HG02678 (cell line): ENCODE results near the gene CPN2.

ENCODE experiments used
- ATAC-seq: cut with Tn5 transposase; IDR thresholded peaks from one replicate; pipeline ENCODE4 v1.9.1; 2021; ENCODE audit warnings: mild to moderate bottlenecking, moderate library complexity; ENCODE audit not compliant: unreplicated experiment

Gene CPN2

GRCh38 chr3:194382196-194382891 lies 31.2 kb upstream of the CPN2 start:
- ATAC-seq = no peak

DNA sequence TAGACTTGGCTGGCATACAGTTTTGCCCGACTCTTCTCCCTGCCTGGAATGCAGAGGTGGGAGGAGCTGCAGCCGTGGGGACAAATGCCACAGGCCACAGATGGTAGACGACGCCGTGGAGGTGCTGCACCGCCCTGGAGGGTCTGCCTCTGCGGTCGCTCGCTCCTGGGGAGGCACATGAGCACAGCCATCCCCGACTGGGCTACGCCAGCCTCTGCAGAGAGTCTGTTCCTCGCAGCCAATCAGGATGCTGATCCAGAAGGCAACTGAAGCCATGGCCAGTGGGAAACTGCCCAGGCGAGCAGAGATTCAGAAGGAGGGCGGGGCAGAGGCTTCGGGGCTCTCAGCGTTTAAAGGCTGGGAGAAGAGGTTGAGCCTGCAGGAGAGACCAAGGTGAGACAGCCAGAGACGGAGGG lies 30.3 kb upstream of the CPN2 start:
- ATAC-seq = no peak

GRCh38 chr3:194380326-194380725 lies 29.2 kb upstream of the CPN2 start:
- ATAC-seq = no peak

DNA sequence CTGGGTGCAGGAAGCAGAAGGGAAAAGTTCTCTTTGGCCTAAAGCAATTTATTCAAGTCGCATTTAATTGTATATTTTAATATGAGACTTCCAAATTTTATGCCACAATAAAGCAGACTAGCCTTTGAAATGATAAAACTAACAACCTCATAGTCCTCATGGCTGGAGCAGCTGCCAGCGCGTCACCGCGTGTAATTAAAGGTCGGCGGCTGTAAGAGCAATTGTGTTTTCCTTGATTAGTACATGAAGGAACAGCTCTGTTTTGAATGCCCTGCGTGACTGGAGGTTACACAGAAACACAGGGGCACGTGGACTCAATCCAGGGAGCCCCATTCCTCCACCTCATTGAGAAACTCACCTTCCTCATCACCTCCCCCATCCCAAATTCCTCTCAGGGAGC lies 28.5 kb upstream of the CPN2 start:
- ATAC-seq = no peak

DNA sequence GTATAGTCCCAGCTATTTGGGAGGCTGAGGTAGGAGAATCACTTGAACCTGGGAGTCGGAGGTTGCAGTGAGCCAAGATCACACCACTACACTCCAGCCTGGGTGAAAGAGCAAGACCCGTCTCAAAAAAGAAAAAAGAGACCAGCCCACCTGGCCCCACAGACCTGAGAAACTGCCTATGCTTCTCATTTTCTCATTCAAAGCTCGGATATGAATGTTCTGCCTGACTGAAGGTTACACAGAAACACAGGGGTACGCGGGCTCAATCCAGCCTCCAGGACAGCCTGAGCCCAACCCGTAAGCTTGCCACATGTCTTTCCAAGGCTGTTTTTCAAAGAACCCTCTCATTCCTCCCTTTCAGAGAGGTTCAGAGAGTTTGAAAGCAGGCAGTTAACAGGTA lies 28.1 kb upstream of the CPN2 start:
- ATAC-seq = no peak

- ATAC-seq = no peak
These were observed 26.6 kb upstream of the CPN2 start for GRCh38 chr3:194377708-194378107.

GRCh38 chr3:194376241-194376560 lies 25.1 kb upstream of the CPN2 start:
- ATAC-seq = no peak

DNA sequence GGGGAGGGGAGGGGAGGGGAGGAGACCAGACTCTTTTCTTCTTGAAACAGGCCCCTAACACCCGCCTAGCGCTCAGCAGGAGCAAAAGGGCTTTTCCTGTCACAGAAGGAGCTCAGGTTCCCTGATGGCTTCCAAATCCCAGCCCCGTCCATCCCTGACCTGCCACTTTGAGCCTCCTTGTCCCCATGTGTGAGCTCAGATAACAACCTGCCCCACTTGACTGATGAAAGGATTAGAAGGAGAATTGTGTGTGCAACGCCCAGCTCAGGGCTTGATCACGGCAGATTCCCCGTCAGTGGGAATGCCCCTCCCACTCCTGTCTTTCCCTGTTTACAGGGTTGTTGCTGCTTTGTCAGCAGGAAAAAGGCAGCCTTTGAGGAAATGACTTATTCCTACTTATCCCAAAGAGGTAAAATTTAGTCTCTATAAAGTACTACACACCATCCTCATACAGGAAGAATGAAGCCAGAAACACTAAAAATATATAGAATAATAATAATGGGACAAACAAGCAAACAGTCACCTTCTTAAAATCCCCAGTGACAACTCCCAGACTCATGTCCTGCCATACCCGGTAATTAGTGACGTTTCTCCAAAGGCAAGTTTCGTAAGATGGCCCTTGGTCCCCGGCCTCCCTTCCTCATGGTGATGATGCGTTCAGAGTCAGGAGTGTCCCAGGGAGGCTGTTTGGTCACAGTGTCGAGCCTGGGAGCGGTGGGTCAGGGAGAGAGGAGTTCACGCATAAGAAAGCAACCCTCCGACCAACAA lies 24.5 kb upstream of the CPN2 start:
- no peak for ATAC-seq

- no peak for ATAC-seq
These were observed 23.8 kb upstream of the CPN2 start for GRCh38 chr3:194374935-194375334.

DNA sequence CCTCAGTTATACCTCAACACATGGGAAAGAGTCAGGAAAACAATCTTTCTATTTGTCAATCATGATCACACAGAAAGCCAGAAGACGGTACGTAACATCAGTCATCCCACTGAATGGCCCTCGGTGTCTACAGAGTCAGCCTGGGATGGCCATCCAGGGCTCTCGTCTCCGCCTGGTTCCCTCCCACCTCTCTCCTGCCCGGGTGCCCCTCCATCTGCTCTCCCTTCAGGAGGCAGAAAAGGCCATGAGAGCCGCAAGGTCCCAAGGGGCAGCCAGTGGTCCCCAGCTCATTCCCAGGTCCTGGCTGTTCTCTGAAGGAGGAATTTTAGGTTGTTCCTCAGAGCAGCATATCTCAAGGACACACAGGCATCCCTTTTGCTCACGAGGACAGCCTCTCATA lies 22.8 kb upstream of the CPN2 start:
- no peak for ATAC-seq

GRCh38 chr3:194373028-194373427 lies 21.9 kb upstream of the CPN2 start:
- ATAC-seq = no peak

DNA sequence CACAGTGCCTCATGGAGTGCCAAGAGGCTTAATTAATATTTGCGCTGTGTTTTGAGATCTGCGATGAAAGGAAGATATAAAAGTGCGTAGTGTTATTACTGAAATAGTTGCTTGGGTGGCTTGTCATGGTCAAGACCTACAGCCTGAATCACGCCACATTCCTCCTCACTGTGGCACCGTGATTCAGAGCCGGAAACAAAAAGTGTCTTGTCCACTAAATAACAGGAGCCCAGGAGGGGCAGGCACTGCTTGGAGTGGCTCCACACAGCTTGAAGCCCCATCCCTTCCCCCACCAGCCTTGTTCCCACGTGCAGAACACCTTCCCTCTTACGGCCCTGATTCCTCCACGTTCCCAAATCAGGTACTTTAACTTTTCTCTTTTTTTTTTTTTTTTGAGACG lies 19.6 kb upstream of the CPN2 start:
- no peak for ATAC-seq

GRCh38 chr3:194369522-194370279 lies 18.6 kb upstream of the CPN2 start, which contains the start of gene LRRC15:
TSS of gene LRRC15 (minus strand) at chr3:194369743. CDS start at chr3:194361043, 8,700 bp downstream.
- no peak for ATAC-seq

- no peak for ATAC-seq
These were observed 17.8 kb upstream of the CPN2 start for GRCh38 chr3:194368918-194369317.

GRCh38 chr3:194367992-194368841 lies 17.1 kb upstream of the CPN2 start:
- ATAC-seq = no peak

- ATAC-seq = no peak
These were observed 14.9 kb upstream of the CPN2 start for GRCh38 chr3:194365978-194366490.

GRCh38 chr3:194365526-194365925 lies 14.4 kb upstream of the CPN2 start:
- ATAC-seq = no peak

- no peak for ATAC-seq
These were observed 13.7 kb upstream of the CPN2 start for GRCh38 chr3:194364652-194365434.

- ATAC-seq = no peak
These were observed 13.2 kb upstream of the CPN2 start for GRCh38 chr3:194364314-194364651.

DNA sequence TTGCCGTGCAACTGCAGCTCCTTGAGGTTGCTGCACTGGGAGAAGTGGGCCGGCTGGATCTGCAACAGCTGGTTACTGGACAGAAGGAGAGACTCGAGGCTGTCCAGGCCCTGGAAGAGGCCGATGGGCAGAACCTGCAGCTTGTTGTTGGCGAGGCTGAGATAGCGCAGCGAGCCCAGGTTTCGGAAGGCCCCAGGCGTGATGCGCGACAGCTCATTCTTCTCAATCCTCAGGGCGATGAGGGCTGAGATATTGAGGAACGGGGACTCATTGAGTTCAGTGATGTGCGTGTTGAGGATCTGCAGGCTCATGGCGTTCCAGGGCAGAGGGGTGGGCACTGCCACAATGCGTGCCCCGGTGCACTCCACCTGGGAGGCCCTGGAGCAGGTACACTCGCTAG lies 9.4 kb upstream of the CPN2 start:
- ATAC-seq = no peak
